ENCODE measurements around the gene TERT. TPM values are rescaled to one million over a fixed set of nuclear protein-coding genes. Genes with fewer than 3 reads are reported as not detected.
"Not testable (repeated sequence)": the region's sequence is repeated elsewhere in the genome, so short reads cannot be mapped to it uniquely, and the experiment has no call there.

Gene TERT
- polyA plus RNA-seq (2011; rRNA removed) (not detected in 2 replicates), polyA minus RNA-seq (2011; rRNA and poly(A)+ RNA removed) (not detected in 2 replicates)

DNA sequence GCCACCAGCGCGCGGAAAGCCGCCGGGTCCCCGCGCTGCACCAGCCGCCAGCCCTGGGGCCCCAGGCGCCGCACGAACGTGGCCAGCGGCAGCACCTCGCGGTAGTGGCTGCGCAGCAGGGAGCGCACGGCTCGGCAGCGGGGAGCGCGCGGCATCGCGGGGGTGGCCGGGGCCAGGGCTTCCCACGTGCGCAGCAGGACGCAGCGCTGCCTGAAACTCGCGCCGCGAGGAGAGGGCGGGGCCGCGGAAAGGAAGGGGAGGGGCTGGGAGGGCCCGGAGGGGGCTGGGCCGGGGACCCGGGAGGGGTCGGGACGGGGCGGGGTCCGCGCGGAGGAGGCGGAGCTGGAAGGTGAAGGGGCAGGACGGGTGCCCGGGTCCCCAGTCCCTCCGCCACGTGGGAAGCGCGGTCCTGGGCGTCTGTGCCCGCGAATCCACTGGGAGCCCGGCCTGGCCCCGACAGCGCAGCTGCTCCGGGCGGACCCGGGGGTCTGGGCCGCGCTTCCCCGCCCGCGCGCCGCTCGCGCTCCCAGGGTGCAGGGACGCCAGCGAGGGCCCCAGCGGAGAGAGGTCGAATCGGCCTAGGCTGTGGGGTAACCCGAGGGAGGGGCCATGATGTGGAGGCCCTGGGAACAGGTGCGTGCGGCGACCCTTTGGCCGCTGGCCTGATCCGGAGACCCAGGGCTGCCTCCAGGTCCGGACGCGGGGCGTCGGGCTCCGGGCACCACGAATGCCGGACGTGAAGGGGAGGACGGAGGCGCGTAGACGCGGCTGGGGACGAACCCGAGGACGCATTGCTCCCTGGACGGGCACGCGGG is at the start of gene TERT:
TERT (minus strand) TSS at position 234 of the 815 bp plus-strand sequence; CDS start at position 155, 79 bp downstream.
- ChIA-PET POLR2A (no interaction called here), CTCF (no interaction called here)
- DNase-seq (ENCODE audit: low read depth), result no peak
- Histone ChIP-seq H3K27me3 (ENCODE audit: control insufficient read depth, insufficient read depth, low read length) (peaks cover 6% of the 10 kb centered on the region), H3K36me3 (ENCODE audit: control insufficient read depth, insufficient read depth, low read length) (no peaks in the 10 kb centered on the region), H3K4me3 (ENCODE audit: low read depth, low read length) (no peak within 1 kb of the TSS)
- TF ChIP-seq, protein P1, sequence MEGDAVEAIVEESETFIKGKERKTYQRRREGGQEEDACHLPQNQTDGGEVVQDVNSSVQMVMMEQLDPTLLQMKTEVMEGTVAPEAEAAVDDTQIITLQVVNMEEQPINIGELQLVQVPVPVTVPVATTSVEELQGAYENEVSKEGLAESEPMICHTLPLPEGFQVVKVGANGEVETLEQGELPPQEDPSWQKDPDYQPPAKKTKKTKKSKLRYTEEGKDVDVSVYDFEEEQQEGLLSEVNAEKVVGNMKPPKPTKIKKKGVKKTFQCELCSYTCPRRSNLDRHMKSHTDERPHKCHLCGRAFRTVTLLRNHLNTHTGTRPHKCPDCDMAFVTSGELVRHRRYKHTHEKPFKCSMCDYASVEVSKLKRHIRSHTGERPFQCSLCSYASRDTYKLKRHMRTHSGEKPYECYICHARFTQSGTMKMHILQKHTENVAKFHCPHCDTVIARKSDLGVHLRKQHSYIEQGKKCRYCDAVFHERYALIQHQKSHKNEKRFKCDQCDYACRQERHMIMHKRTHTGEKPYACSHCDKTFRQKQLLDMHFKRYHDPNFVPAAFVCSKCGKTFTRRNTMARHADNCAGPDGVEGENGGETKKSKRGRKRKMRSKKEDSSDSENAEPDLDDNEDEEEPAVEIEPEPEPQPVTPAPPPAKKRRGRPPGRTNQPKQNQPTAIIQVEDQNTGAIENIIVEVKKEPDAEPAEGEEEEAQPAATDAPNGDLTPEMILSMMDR (IDR thresholded peaks at IDR 0.05; ENCODE audit: insufficient read depth, low read depth, low read length), result no peak

DNA sequence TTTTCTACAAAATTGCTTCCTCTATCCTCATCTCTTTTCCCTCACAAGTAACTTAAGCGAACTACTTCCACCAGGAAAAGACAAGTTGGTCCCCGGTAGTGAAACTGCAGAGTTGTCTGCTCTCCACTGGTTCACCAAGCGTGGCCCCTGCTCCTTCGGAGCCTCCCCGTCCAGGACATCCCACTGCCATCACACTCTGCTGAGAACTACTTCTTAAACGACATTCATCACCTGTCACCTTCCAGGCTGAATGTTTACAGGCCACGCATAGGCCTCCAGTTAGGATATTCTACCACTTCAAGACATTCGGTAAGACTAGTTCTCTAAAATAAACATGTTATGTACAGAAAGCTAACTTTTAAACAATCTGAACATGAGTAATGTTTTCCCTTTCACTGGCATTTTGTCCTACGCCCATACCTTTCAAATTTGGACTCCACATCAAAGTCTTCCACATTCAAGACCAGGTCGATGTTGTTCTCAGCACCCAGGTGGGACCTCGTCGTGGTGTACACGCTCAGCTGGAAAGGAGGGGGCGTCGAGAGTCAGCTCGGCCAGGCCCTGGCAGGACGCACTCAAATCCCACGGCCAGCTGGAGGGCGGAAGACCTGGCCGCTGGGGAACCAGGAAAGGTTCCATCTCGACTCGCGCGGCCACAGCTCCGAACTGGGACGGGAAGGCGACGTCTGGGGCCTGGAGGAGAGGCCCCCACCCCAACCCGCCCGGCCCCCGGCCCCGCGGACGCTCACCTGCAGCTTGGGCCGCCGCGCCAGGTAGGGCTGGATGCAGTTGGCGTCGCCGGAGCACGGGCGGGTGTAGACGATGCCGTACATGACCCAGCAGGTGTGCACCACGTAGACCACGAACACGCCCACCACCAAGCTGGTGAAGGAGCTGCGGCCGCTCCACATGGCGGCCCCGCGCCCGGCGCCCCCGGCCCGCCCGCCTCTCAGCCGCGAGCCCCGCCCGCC is 49.3 kb upstream of the TERT start:
- H3K27me3 ChIP-seq (ENCODE audit: control insufficient read depth, insufficient read depth, low read length), result no peaks in the 10 kb centered on the region
- H3K4me3 ChIP-seq (ENCODE audit: low read depth, low read length), result peak overlapping the region; percentile 94
- ChIA-PET CTCF (interaction anchor here (0.6 kb wide), 1 partner anchor 180 kb away, joined by 3 read pairs; no protein-coding TSS in a partner anchor), POLR2A (no interaction called here)
- peaks cover 13% of the 10 kb centered on the region for H3K36me3 ChIP-seq (ENCODE audit: control insufficient read depth, insufficient read depth, low read length)
- DNase-seq (ENCODE audit: low read depth), result no peak
- TF ChIP-seq, protein P1 (IDR thresholded peaks at IDR 0.05; ENCODE audit: insufficient read depth, low read depth, low read length), result no peak

DNA sequence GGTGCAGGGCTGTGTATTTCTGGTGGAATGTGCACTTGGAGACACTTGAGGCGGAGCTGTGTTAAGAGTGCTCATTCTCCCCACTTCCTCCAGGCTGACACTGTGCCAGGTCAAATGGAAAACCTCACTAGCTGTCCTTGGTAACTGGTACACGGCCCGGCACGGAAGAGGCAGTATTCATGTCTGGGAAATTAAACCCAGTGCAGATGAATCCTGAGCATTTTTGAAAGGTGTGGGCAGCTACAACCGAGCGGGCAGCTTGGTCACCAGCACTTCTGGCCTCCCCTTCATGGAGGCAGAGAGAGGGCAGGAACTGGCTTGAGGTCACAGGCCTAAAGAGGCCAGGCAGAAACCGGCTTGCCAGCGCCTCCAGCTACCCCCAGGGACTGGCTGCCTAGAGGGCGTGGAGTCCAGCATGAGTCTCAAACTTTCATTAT is 48.5 kb upstream of the TERT start:
- CTCF ChIA-PET, result interaction anchor here (0.6 kb wide), 1 partner anchor 148 kb away, joined by 3 read pairs; no protein-coding TSS in a partner anchor
- H3K27me3 ChIP-seq (ENCODE audit: control insufficient read depth, insufficient read depth, low read length), result no peaks in the 10 kb centered on the region
- POLR2A ChIA-PET, result no interaction called here
- DNase-seq (ENCODE audit: low read depth), result no peak
- H3K4me3 ChIP-seq (ENCODE audit: low read depth, low read length), result no peak overlapping the region
- TF ChIP-seq, protein P1 (IDR thresholded peaks at IDR 0.05; ENCODE audit: insufficient read depth, low read depth, low read length), result no peak
- H3K36me3 ChIP-seq (ENCODE audit: control insufficient read depth, insufficient read depth, low read length), result peaks cover 17% of the 10 kb centered on the region

DNA sequence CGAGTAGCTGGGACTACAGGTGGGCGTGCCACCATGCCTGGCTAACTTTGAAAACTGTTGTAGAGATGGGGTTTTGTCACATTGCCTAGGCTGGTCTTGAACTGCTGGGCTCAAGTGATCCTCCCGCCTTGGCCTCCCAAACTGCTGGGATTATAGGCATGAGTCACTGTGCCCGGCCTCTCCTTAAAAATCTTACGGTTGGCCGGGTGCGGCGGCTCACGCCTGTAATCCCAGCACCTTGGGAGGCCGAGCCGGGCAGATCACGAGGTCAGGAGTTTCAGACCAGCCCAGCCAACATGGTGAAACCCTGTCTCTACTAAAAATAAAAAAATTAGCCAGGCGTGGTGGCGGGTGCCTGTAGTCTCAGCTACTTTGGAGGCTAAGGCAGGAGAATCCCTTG is 47.8 kb upstream of the TERT start:
- H3K36me3 ChIP-seq (ENCODE audit: control insufficient read depth, insufficient read depth, low read length), result peaks cover 20% of the 10 kb centered on the region
- DNase-seq (ENCODE audit: low read depth); H3K27me3 ChIP-seq (ENCODE audit: control insufficient read depth, insufficient read depth, low read length); H3K4me3 ChIP-seq (ENCODE audit: low read depth, low read length); POLR2A ChIA-PET: not testable (repeated sequence)
- CTCF ChIA-PET, result interaction anchor here (0.6 kb wide), 2 partner anchors 148 to 302 kb away, joined by 3 read pairs; no protein-coding TSS in a partner anchor

DNA sequence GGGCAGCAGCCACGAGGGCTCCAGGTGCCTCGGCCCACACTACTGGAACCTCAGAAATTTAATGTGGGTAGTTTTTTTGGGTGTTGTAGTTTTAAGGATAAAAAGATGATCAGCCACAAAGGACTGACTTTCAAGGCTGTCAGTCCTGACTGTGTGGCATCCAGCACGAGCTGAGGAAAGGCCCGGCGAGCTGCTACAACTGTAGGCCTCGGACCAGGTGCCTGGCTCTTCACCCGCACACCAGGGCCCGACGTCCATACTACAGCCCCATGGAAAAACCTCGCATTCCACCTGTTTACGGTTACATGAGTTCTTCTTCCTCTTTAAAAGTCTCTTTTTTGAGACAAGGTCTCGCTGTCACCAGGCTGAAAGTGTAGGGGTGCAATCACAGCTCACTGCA is 47.4 kb upstream of the TERT start:
- no peak for DNase-seq (ENCODE audit: low read depth)
- Histone ChIP-seq H3K36me3 (ENCODE audit: control insufficient read depth, insufficient read depth, low read length) (peaks cover 23% of the 10 kb centered on the region), H3K4me3 (ENCODE audit: low read depth, low read length) (no peak overlapping the region), H3K27me3 (ENCODE audit: control insufficient read depth, insufficient read depth, low read length) (no peaks in the 10 kb centered on the region)
- ChIA-PET CTCF (interaction anchor here (0.6 kb wide), 1 partner anchor 302 kb away, joined by 3 read pairs; no protein-coding TSS in a partner anchor), POLR2A (no interaction called here)
- TF ChIP-seq, protein P1 (IDR thresholded peaks at IDR 0.05; ENCODE audit: insufficient read depth, low read depth, low read length), result no peak

Data from BJ (cell line).